Measurements from ENCODE around the gene USP37. TPM values are rescaled to one million over a fixed set of nuclear protein-coding genes. Genes with fewer than 3 reads are reported as not detected.

USP37 gene
- polyA plus RNA-seq, 3 donors = 2.7 to 4.9 (median 2.7) TPM

- H3K4me2 ChIP-seq (replicated peaks; ENCODE audit: extremely low read depth, low read length, poor library complexity, severe bottlenecking) = peak overlapping the region; percentile 79
- H3K4me3 ChIP-seq (replicated peaks in 1 of 3; ENCODE audit: low read depth in 2 of 3, low read length in 3 of 3) = peak overlapping the region; percentile 84 to 95 (median 92)
- 90% methylated on average over 2 of the region's 9 CpGs for WGBS (ENCODE audit: insufficient coverage)
Observed at GRCh38 chr2:218401890-218402289, 166.3 kb downstream of the USP37 start.

More at GRCh38 chr2:218401890-218402289, 166.3 kb downstream of the USP37 start:
- peak overlapping the region; percentile 24 to 91 for H3K27ac ChIP-seq (ENCODE audit: low read depth in 1 of 2, low read length in 2 of 2)
- Mint-ChIP-seq H3K4me3 (peak overlapping the region; percentile 93 to 98), H3K4me1 (peaks cover 68% of the 10 kb centered on the region), H3K27ac (peak overlapping the region; percentile 31 to 79 (median 59)), H3K36me3 (peaks cover 29 to 38% of the 10 kb centered on the region in 2 donors), H3K27me3 (ENCODE audit: low read depth in 3 of 3) (peaks cover 0 to 2% (median 0%) of the 10 kb centered on the region in 3 donors), H3K9me3 (peaks cover 0 to 4% (median 0%) of the 10 kb centered on the region in 7 donors)
- intact Hi-C loops (cut with micrococcal nuclease) = loop anchor here (10.0 kb wide), 2 partner anchors 163 to 273 kb away; partner anchors contain the start of genes CNOT9 (in 1 of the 2), RNF25 (in 1 of the 2), STK36 (in 1 of the 2) and USP37 (in 1 of the 2)
- TF ChIP-seq, protein P1, sequence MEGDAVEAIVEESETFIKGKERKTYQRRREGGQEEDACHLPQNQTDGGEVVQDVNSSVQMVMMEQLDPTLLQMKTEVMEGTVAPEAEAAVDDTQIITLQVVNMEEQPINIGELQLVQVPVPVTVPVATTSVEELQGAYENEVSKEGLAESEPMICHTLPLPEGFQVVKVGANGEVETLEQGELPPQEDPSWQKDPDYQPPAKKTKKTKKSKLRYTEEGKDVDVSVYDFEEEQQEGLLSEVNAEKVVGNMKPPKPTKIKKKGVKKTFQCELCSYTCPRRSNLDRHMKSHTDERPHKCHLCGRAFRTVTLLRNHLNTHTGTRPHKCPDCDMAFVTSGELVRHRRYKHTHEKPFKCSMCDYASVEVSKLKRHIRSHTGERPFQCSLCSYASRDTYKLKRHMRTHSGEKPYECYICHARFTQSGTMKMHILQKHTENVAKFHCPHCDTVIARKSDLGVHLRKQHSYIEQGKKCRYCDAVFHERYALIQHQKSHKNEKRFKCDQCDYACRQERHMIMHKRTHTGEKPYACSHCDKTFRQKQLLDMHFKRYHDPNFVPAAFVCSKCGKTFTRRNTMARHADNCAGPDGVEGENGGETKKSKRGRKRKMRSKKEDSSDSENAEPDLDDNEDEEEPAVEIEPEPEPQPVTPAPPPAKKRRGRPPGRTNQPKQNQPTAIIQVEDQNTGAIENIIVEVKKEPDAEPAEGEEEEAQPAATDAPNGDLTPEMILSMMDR (IDR thresholded peaks at IDR 0.05) = peak; percentile 11
- peaks cover 74 to 85% of the 10 kb centered on the region in 2 donors for H3K4me1 ChIP-seq (ENCODE audit: control insufficient read depth in 1 of 2, insufficient read depth in 2 of 2, low read length in 2 of 2)
- no peak overlapping the region for H2AFZ ChIP-seq (ENCODE audit: insufficient read depth, low read depth, low read length, poor library complexity, severe bottlenecking)
- H3K9ac ChIP-seq (ENCODE audit: insufficient read depth, low read length, poor library complexity, severe bottlenecking) = peak overlapping the region; percentile 82
- peaks cover 38 to 41% of the 10 kb centered on the region in 2 donors for H3K36me3 ChIP-seq (replicated peaks in 1 of 2; ENCODE audit: control insufficient read depth in 1 of 2, insufficient read depth in 2 of 2, low read length in 2 of 2)
- peaks cover 51% of the 10 kb centered on the region for H4K20me1 ChIP-seq (ENCODE audit: insufficient read depth, low read length)
- no peaks in the 10 kb centered on the region for H3K9me3 ChIP-seq (replicated peaks in 1 of 2; ENCODE audit: control insufficient read depth in 1 of 2, insufficient read depth in 1 of 2, low read length in 2 of 2)
- peaks cover 86% of the 10 kb centered on the region for H3K79me2 ChIP-seq (ENCODE audit: insufficient read depth, low read length)
- DNase-seq = peak in 1 of 3 donors; percentile 38
- H3K27me3 ChIP-seq (ENCODE audit: control insufficient read depth in 2 of 2, insufficient read depth in 2 of 2, low read length in 2 of 2) = no peaks in the 10 kb centered on the region
